ENCODE measurements around the gene DNAH7. TPM values are rescaled to one million over a fixed set of nuclear protein-coding genes. Genes with fewer than 3 reads are reported as not detected.

Gene DNAH7
- total RNA-seq, 1 donor from 2014 or later: 0.21 TPM

- intact Hi-C loops (cut with DNase I): no loop called here
- DNase-seq (ENCODE audit: low spot score in 2 of 2): no peak
- Histone ChIP-seq H3K4me3 (no peak overlapping the region), H3K27ac (no peak overlapping the region), H3K36me3 (no peaks in the 10 kb centered on the region), H3K27me3 (no peaks in the 10 kb centered on the region), H3K9me3 (no peaks in the 10 kb centered on the region), H3K4me1 (no peaks in the 10 kb centered on the region)
- no peak for TF ChIP-seq CTCF (IDR thresholded peaks at IDR 0.05)
These were observed 286.5 kb downstream of the DNAH7 start for GRCh38 chr2:195782156-195782555.

GRCh38 chr2:195779491-195779890 lies 289.1 kb downstream of the DNAH7 start:
- H3K9me3 ChIP-seq: no peaks in the 10 kb centered on the region
- no peaks in the 10 kb centered on the region for H3K27me3 ChIP-seq
- no peaks in the 10 kb centered on the region for H3K4me1 ChIP-seq
- intact Hi-C loops (cut with DNase I): no loop called here
- no peaks in the 10 kb centered on the region for H3K36me3 ChIP-seq
- no peak for DNase-seq (ENCODE audit: low spot score in 2 of 2)
- no peak overlapping the region for H3K4me3 ChIP-seq
- H3K27ac ChIP-seq: no peak overlapping the region
- TF ChIP-seq CTCF (IDR thresholded peaks at IDR 0.05): no peak

GRCh38 chr2:195769975-195770374 lies 298.7 kb downstream of the DNAH7 start:
- H3K4me1 ChIP-seq: no peaks in the 10 kb centered on the region
- no peaks in the 10 kb centered on the region for H3K36me3 ChIP-seq
- DNase-seq (ENCODE audit: low spot score in 2 of 2): no peak
- intact Hi-C loops (cut with DNase I): no loop called here
- no peak overlapping the region for H3K4me3 ChIP-seq
- peaks cover 0 to 2% of the 10 kb centered on the region in 2 donors for H3K9me3 ChIP-seq
- H3K27me3 ChIP-seq: no peaks in the 10 kb centered on the region
- TF ChIP-seq CTCF (IDR thresholded peaks at IDR 0.05): no peak
- H3K27ac ChIP-seq: no peak overlapping the region

- no peak for TF ChIP-seq CTCF (IDR thresholded peaks at IDR 0.05)
- intact Hi-C loops (cut with DNase I): no loop called here
- Histone ChIP-seq H3K9me3 (peaks cover 0 to 9% of the 10 kb centered on the region in 2 donors), H3K36me3 (no peaks in the 10 kb centered on the region), H3K4me3 (no peak overlapping the region), H3K27ac (no peak overlapping the region), H3K27me3 (no peaks in the 10 kb centered on the region), H3K4me1 (no peaks in the 10 kb centered on the region)
- DNase-seq (ENCODE audit: low spot score in 2 of 2): no peak
These were observed 300.2 kb downstream of the DNAH7 start for GRCh38 chr2:195768431-195768830.

DNA sequence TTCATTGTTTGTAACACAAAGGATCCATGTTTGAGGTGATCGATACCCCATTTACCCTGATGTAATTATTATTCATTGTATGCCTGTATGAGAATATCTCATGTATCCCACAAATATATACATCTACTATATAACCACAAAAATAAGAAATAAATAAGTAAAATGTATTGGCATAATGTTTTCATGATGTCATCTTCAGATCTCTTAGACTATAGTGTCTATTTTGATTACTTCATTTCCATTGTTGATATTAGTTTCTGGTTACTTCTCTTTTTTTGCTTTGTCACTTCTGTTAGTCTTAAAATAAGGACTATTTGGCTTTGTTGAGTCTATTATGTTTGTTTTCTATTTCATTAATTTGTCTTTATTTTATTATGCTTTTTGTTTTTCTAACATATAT lies 301.9 kb downstream of the DNAH7 start:
- H3K9me3 ChIP-seq: peaks cover 0 to 18% of the 10 kb centered on the region in 2 donors
- no peak for TF ChIP-seq CTCF (IDR thresholded peaks at IDR 0.05)
- intact Hi-C loops (cut with DNase I): no loop called here
- H3K27me3 ChIP-seq: no peaks in the 10 kb centered on the region
- no peaks in the 10 kb centered on the region for H3K36me3 ChIP-seq
- H3K27ac ChIP-seq: no peak overlapping the region
- no peaks in the 10 kb centered on the region for H3K4me1 ChIP-seq
- H3K4me3 ChIP-seq: no peak overlapping the region
- DNase-seq (ENCODE audit: low spot score in 2 of 2): no peak

- intact Hi-C loops (cut with DNase I): no loop called here
- H3K27me3 ChIP-seq: no peaks in the 10 kb centered on the region
- no peak for TF ChIP-seq CTCF (IDR thresholded peaks at IDR 0.05)
- H3K9me3 ChIP-seq: peaks cover 0 to 29% of the 10 kb centered on the region in 2 donors
- no peak overlapping the region for H3K4me3 ChIP-seq
- DNase-seq (ENCODE audit: low spot score in 2 of 2): no peak
- no peak overlapping the region for H3K27ac ChIP-seq
- no peaks in the 10 kb centered on the region for H3K36me3 ChIP-seq
- no peaks in the 10 kb centered on the region for H3K4me1 ChIP-seq
These were observed 304.8 kb downstream of the DNAH7 start for GRCh38 chr2:195763866-195764265.

All from ascending aorta (tissue), 2 donors.